ENCODE results near the gene CORO6. TPM values are rescaled to one million over a fixed set of nuclear protein-coding genes. Genes with fewer than 3 reads are reported as not detected.

The CORO6 gene
- total and polyA plus RNA-seq, 2 of the 13 experiments (the other 11 are each of a cell fraction or from before 2014, with no cell fraction given) = 0.42 to 0.82 TPM

DNA sequence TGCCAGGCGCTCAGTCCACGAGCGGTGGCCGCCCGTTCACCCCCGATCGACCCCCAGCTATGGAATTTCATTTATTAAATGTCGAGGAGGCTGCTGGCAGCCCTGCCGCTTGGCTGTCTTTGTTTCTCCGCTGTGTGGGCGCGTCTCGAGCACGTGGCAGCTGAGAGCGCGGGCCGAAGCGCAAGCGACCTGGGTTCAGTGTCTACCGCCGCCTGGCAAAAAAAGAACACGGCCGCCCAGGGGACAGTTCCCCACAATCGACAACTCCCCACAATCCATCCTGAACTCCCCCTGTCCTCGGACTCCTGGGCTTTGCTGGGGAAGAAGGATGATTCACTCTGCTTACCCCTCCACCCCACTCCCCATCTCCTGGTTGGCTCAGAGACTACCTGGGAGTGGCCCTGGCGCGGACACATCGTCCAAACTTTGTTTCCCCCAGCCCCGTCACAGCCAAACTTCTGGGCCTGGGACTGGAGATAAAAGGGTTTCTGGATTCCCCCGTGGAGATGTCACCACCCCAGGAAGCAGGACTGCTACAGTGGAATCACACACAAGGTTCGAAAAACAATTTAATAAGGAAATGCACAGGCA is 31.5 kb downstream of the CORO6 start (continued):
- TF ChIP-seq NAIF1 (CRISPR knock-in tag; IDR thresholded peaks at IDR 0.05; ENCODE audit: borderline replicate concordance) = no peak
- TF ChIP-seq MZF1 (CRISPR knock-in tag; IDR thresholded peaks at IDR 0.05; ENCODE audit: borderline replicate concordance) = no peak
- no peak for TF ChIP-seq HNF4G (IDR thresholded peaks at IDR 0.05; ENCODE audit: borderline replicate concordance, low read depth, low read length)
- peak; percentile 16; the same call in 1 of the 2 replicates for TF ChIP-seq HNF4G (CRISPR knock-in tag; IDR thresholded peaks at IDR 0.05; ENCODE audit: borderline replicate concordance, low read depth)
- no peak for TF ChIP-seq FLYWCH1 (CRISPR knock-in tag; IDR thresholded peaks at IDR 0.05)
- no peak for TF ChIP-seq ZIK1 (CRISPR knock-in tag; IDR thresholded peaks at IDR 0.05; ENCODE audit: borderline replicate concordance, low read depth)
- TF ChIP-seq, protein P1, sequence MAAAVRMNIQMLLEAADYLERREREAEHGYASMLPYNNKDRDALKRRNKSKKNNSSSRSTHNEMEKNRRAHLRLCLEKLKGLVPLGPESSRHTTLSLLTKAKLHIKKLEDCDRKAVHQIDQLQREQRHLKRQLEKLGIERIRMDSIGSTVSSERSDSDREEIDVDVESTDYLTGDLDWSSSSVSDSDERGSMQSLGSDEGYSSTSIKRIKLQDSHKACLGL (CRISPR knock-in tag; IDR thresholded peaks at IDR 0.05) = 0 out of 2 replicates have a peak, but pooled peaks have one; percentile 4
- no peak for TF ChIP-seq ZNF556 (CRISPR knock-in tag; IDR thresholded peaks at IDR 0.05; ENCODE audit: borderline replicate concordance)
- TF ChIP-seq, protein P2, sequence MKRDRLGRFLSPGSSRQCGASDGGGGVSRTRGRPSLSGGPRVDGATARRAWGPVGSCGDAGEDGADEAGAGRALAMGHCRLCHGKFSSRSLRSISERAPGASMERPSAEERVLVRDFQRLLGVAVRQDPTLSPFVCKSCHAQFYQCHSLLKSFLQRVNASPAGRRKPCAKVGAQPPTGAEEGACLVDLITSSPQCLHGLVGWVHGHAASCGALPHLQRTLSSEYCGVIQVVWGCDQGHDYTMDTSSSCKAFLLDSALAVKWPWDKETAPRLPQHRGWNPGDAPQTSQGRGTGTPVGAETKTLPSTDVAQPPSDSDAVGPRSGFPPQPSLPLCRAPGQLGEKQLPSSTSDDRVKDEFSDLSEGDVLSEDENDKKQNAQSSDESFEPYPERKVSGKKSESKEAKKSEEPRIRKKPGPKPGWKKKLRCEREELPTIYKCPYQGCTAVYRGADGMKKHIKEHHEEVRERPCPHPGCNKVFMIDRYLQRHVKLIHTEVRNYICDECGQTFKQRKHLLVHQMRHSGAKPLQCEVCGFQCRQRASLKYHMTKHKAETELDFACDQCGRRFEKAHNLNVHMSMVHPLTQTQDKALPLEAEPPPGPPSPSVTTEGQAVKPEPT (CRISPR knock-in tag; IDR thresholded peaks at IDR 0.05; ENCODE audit: low read depth) = 0 out of 2 replicates have a peak, but pooled peaks have one; percentile 41
- no peak for TF ChIP-seq MEIS1 (CRISPR knock-in tag; IDR thresholded peaks at IDR 0.05; ENCODE audit: borderline replicate concordance)
- TF ChIP-seq SATB2 (CRISPR knock-in tag; IDR thresholded peaks at IDR 0.05) = no peak
- TF ChIP-seq, protein P3, sequence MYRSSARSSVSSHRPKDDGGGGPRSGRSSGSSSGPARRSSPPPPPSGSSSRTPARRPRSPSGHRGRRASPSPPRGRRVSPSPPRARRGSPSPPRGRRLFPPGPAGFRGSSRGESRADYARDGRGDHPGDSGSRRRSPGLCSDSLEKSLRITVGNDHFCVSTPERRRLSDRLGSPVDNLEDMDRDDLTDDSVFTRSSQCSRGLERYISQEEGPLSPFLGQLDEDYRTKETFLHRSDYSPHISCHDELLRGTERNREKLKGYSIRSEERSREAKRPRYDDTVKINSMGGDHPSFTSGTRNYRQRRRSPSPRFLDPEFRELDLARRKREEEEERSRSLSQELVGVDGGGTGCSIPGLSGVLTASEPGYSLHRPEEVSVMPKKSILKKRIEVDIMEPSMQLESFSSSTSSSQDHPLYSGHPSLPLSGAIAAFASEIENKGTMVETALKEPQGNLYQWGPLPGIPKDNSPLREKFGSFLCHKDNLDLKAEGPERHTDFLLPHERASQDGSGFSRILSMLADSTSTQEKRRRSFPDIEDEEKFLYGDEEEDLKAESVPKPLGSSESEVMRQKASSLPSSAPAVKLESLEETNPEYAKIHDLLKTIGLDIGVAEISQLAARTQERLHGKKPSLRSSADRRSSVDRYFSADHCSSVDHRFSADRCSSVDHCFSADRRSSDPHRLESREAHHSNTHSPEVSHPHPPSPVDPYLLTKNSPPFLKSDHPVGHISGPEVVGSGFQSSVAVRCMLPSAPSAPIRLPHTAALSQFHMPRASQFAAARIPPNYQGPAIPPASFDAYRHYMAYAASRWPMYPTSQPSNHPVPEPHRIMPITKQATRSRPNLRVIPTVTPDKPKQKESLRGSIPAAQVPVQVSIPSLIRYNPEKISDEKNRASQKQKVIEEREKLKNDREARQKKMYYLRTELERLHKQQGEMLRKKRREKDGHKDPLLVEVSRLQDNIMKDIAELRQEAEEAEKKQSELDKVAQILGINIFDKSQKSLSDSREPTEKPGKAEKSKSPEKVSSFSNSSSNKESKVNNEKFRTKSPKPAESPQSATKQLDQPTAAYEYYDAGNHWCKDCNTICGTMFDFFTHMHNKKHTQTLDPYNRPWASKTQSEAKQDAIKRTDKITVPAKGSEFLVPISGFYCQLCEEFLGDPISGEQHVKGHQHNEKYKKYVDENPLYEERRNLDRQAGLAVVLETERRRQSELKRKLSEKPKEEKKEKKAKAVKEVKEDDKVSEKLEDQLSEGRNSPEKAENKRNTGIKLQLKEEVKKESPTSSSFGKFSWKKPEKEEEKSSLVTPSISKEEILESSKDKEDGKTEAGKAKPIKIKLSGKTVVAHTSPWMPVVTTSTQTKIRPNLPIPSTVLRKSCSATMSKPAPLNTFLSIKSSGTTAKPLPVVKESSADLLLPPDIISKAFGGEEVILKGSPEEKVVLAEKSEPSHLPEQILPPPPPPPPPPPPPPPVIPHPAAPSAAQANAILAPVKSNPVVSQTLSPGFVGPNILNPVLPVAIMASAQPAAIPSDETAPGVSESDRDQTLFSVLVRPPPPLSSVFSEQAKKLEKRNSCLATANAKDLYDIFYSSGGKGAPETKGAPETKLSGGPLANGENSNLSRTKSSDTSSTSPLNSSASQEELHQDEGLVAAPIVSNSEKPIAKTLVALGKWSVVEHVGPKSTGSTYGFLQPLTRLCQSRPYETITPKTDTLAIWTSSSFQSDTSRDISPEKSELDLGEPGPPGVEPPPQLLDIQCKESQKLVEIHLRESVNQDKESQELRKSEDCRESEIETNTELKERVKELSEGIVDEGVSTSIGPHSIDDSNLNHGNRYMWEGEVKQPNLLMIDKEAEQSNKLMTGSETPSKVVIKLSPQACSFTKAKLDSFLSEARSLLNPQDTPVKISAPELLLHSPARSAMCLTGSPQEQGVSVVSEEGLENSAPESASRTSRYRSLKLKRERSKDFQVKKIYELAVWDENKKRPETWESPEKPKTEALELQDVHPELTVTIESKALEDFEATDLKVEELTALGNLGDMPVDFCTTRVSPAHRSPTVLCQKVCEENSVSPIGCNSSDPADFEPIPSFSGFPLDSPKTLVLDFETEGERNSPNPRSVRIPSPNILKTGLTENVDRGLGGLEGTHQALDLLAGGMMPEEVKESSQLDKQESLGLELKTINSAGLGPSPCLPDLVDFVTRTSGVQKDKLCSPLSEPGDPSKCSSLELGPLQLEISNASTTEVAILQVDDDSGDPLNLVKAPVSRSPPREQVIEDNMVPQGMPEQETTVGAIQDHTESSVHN (CRISPR knock-in tag; IDR thresholded peaks at IDR 0.05) = no peak
- TF ChIP-seq, protein P4, sequence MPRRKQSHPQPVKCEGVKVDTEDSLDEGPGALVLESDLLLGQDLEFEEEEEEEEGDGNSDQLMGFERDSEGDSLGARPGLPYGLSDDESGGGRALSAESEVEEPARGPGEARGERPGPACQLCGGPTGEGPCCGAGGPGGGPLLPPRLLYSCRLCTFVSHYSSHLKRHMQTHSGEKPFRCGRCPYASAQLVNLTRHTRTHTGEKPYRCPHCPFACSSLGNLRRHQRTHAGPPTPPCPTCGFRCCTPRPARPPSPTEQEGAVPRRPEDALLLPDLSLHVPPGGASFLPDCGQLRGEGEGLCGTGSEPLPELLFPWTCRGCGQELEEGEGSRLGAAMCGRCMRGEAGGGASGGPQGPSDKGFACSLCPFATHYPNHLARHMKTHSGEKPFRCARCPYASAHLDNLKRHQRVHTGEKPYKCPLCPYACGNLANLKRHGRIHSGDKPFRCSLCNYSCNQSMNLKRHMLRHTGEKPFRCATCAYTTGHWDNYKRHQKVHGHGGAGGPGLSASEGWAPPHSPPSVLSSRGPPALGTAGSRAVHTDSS (CRISPR knock-in tag; conservative IDR thresholded peaks at IDR 0.05) = no peak
- no peak for TF ChIP-seq DPF2 (CRISPR knock-in tag; IDR thresholded peaks at IDR 0.05; ENCODE audit: borderline replicate concordance, low read depth)
- TF ChIP-seq GTF3A (CRISPR knock-in tag; conservative IDR thresholded peaks at IDR 0.05) = no peak
- no peak for TF ChIP-seq SRSF1 (optimal IDR thresholded peaks at IDR 0.05; ENCODE audit: low read depth, low read length)
- TF ChIP-seq HOXA3 (CRISPR knock-in tag; IDR thresholded peaks at IDR 0.05) = no peak
